Activated T-helper 17 cell treated with anti-CD3 and anti-CD28 coated beads, Interleukin-2, amount 50 U/mL, for 72 hours (primary cell): ENCODE measurements around the gene PICALM. TPM values are rescaled to one million over a fixed set of nuclear protein-coding genes. Genes with fewer than 3 reads are reported as not detected.

Experiments
- ATAC-seq: fragments of 150-1000 bp; cut with Tn5 transposase; replicated peaks from 2 replicates; pipeline ENCODE4 v1.10.0; 2021; ENCODE audit warnings: mild to moderate bottlenecking, moderate library complexity
- H3K27ac Mint-ChIP-seq: one replicate; pipeline ENCODE4 v1.8.0; 2022; ENCODE audit warnings: mixed read lengths
- H3K27me3 Mint-ChIP-seq: one replicate; pipeline ENCODE4 v1.8.0; 2022; ENCODE audit warnings: mixed read lengths
- H3K36me3 Mint-ChIP-seq: one replicate; pipeline ENCODE4 v1.8.0; 2022; ENCODE audit warnings: low read depth, mild to moderate bottlenecking, mixed read lengths
- H3K4me1 Mint-ChIP-seq: one replicate; pipeline ENCODE4 v1.8.0; 2022; ENCODE audit warnings: mixed read lengths
- H3K4me3 Mint-ChIP-seq: one replicate; pipeline ENCODE4 v1.8.0; 2022; ENCODE audit warnings: mild to moderate bottlenecking, mixed read lengths
- H3K9me3 Mint-ChIP-seq: one replicate; pipeline ENCODE4 v1.8.0; 2022; ENCODE audit warnings: mixed read lengths
- total RNA-seq, 2 donors: library from RNA; stranded (reverse); gene quantifications; one replicate each; pipeline ENCODE4 v1.2.3, GENCODE V29; 2022

Gene PICALM
- total RNA-seq, 2 donors from 2014 or later, result 87.9 to 134 TPM

GRCh38 chr11:86011175-86011574 is 57.7 kb downstream of the PICALM start:
- peaks cover 5% of the 10 kb centered on the region for H3K4me1 Mint-ChIP-seq
- no peak overlapping the region for H3K27ac Mint-ChIP-seq
- H3K27me3 Mint-ChIP-seq, result no peaks in the 10 kb centered on the region
- no peak for ATAC-seq
- peaks cover 100% of the 10 kb centered on the region for H3K36me3 Mint-ChIP-seq
- H3K9me3 Mint-ChIP-seq, result no peaks in the 10 kb centered on the region
- H3K4me3 Mint-ChIP-seq, result no peak overlapping the region

- ATAC-seq, result no peak
- Mint-ChIP-seq H3K9me3 (no peaks in the 10 kb centered on the region), H3K4me1 (no peaks in the 10 kb centered on the region), H3K27ac (peak overlapping the region; percentile 44), H3K27me3 (no peaks in the 10 kb centered on the region), H3K4me3 (no peak overlapping the region), H3K36me3 (peaks cover 94% of the 10 kb centered on the region)
Measured at GRCh38 chr11:86003654-86004053, 65.2 kb downstream of the PICALM start.

DNA sequence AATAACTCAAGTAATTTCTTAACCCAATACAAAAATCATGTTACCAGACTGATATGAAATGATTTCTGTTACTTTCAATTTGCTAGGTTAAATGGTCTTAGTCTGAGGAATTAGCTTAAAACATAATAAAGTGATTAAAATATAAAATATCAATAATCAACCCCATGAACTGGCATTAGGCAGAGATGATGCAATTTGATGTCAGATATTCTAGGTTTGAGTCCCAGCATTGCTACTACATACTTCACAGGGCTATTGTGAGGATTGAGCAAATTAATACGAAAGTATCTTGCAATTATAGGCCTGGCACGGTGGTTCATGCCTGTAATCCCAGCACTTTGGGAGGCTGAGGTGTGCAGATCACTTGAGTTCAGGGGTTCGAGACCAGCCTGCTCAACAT is 66.5 kb downstream of the PICALM start:
- Mint-ChIP-seq H3K27me3 (no peaks in the 10 kb centered on the region), H3K27ac (no peak overlapping the region), H3K4me3 (no peak overlapping the region), H3K4me1 (no peaks in the 10 kb centered on the region), H3K9me3 (no peaks in the 10 kb centered on the region), H3K36me3 (peaks cover 94% of the 10 kb centered on the region)
- no peak for ATAC-seq

- peaks cover 98% of the 10 kb centered on the region for H3K36me3 Mint-ChIP-seq
Measured at GRCh38 chr11:85991508-85991907, 77.4 kb downstream of the PICALM start.

GRCh38 chr11:85989746-85990145 is 79.1 kb downstream of the PICALM start:
- no peak overlapping the region for H3K4me3 Mint-ChIP-seq
- no peak for ATAC-seq
- peaks cover 15% of the 10 kb centered on the region for H3K4me1 Mint-ChIP-seq
- no peaks in the 10 kb centered on the region for H3K9me3 Mint-ChIP-seq
- peak overlapping the region; percentile 71 for H3K27ac Mint-ChIP-seq
- no peaks in the 10 kb centered on the region for H3K27me3 Mint-ChIP-seq
- H3K36me3 Mint-ChIP-seq, result peaks cover 93% of the 10 kb centered on the region

More at GRCh38 chr11:85991508-85991907, 77.4 kb downstream of the PICALM start:
- H3K9me3 Mint-ChIP-seq, result no peaks in the 10 kb centered on the region
- no peak overlapping the region for H3K4me3 Mint-ChIP-seq
- H3K4me1 Mint-ChIP-seq, result peaks cover 15% of the 10 kb centered on the region
- no peak overlapping the region for H3K27ac Mint-ChIP-seq
- H3K27me3 Mint-ChIP-seq, result no peaks in the 10 kb centered on the region
- ATAC-seq, result no peak

DNA sequence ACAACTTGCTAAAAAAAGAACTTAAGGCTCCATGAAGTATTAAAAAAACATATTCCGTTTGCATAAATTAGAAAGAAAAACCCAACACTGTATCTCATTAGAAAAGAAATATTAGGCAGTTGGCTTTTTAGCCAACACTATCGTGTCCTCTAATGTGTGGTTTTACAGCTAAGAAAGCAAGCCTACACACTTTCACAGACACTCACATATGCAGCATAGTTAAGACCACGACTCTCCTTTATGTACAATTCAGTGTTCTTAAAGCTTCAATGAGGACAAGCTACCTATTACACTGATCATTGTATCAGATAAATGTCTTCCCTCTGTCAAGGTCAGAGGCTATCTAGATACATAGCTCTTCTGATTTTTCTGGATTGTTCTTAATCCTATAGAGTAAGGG is 80.1 kb downstream of the PICALM start:
- peak; percentile 28 for ATAC-seq
- peak overlapping the region; percentile 71 for H3K27ac Mint-ChIP-seq
- peaks cover 93% of the 10 kb centered on the region for H3K36me3 Mint-ChIP-seq
- no peak overlapping the region for H3K4me3 Mint-ChIP-seq
- H3K27me3 Mint-ChIP-seq, result no peaks in the 10 kb centered on the region
- H3K4me1 Mint-ChIP-seq, result peaks cover 19% of the 10 kb centered on the region
- no peaks in the 10 kb centered on the region for H3K9me3 Mint-ChIP-seq

DNA sequence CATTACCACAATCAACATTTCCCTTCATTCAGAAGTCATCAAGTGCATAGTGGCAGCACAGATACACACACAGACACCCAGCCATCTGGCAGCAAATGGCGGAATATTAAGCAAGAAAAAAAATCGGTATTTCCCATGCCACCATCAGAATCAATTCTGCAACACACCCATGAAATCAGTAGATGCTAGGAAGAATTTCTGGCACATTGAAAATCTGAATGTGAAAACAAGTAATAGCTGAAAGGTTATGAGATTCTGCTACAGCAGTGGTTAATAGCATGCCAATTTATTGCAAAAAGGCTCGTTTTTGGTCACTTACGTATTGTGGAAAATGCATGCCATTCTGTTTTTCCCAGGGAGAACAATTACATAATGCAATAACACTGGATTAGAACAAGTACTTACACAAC is 91.1 kb downstream of the PICALM start:
- no peak overlapping the region for H3K4me3 Mint-ChIP-seq
- H3K27ac Mint-ChIP-seq, result peak overlapping the region; percentile 46
- ATAC-seq, result no peak
- H3K27me3 Mint-ChIP-seq, result no peaks in the 10 kb centered on the region
- no peaks in the 10 kb centered on the region for H3K9me3 Mint-ChIP-seq
- peaks cover 97% of the 10 kb centered on the region for H3K36me3 Mint-ChIP-seq
- H3K4me1 Mint-ChIP-seq, result peaks cover 17% of the 10 kb centered on the region

- Mint-ChIP-seq H3K4me3 (no peak overlapping the region), H3K9me3 (no peaks in the 10 kb centered on the region), H3K27me3 (no peaks in the 10 kb centered on the region), H3K36me3 (peaks cover 97% of the 10 kb centered on the region), H3K27ac (no peak overlapping the region), H3K4me1 (peaks cover 17% of the 10 kb centered on the region)
- no peak for ATAC-seq
Measured at GRCh38 chr11:85976525-85976924, 92.4 kb downstream of the PICALM start.

- Mint-ChIP-seq H3K36me3 (peaks cover 100% of the 10 kb centered on the region), H3K4me3 (no peak overlapping the region), H3K27me3 (no peaks in the 10 kb centered on the region), H3K27ac (no peak overlapping the region), H3K4me1 (peaks cover 18% of the 10 kb centered on the region), H3K9me3 (no peaks in the 10 kb centered on the region)
- ATAC-seq, result no peak
Measured at GRCh38 chr11:85974122-85974521, 94.8 kb downstream of the PICALM start.

- H3K36me3 Mint-ChIP-seq, result peaks cover 100% of the 10 kb centered on the region
- ATAC-seq, result no peak
Measured at GRCh38 chr11:85970593-85970992, 98.3 kb downstream of the PICALM start.

DNA sequence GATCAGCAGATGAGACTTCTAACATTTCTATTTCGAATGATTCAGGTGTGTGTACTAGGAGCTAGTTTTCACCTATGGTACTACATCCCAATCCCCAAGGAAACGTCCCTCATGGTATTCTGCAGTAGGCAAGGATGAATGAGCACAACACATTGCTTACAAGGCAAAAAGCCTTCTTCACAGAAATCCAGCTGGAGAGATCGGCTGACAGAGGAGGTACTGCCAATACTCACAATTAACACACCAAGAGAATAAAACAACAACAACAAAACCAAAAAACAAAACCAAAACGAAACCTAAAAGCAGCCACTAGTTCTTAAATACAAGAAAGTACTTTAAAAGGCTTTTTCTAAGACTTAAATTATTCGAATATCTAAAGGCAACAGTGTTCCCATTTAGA is 101.4 kb downstream of the PICALM start:
- Mint-ChIP-seq H3K27me3 (no peaks in the 10 kb centered on the region), H3K4me1 (peaks cover 10% of the 10 kb centered on the region), H3K9me3 (no peaks in the 10 kb centered on the region), H3K4me3 (no peak overlapping the region), H3K27ac (peak overlapping the region; percentile 2), H3K36me3 (peaks cover 100% of the 10 kb centered on the region)
- ATAC-seq, result no peak

More at GRCh38 chr11:85970593-85970992, 98.3 kb downstream of the PICALM start:
- Mint-ChIP-seq H3K27me3 (no peaks in the 10 kb centered on the region), H3K9me3 (no peaks in the 10 kb centered on the region), H3K27ac (no peak overlapping the region), H3K4me3 (no peak overlapping the region), H3K4me1 (peaks cover 18% of the 10 kb centered on the region)

GRCh38 chr11:85965202-85965601 is 103.7 kb downstream of the PICALM start:
- no peak for ATAC-seq
- no peak overlapping the region for H3K27ac Mint-ChIP-seq
- H3K36me3 Mint-ChIP-seq, result peaks cover 100% of the 10 kb centered on the region
- H3K27me3 Mint-ChIP-seq, result no peaks in the 10 kb centered on the region
- H3K9me3 Mint-ChIP-seq, result no peaks in the 10 kb centered on the region
- H3K4me3 Mint-ChIP-seq, result no peak overlapping the region
- peaks cover 14% of the 10 kb centered on the region for H3K4me1 Mint-ChIP-seq

DNA sequence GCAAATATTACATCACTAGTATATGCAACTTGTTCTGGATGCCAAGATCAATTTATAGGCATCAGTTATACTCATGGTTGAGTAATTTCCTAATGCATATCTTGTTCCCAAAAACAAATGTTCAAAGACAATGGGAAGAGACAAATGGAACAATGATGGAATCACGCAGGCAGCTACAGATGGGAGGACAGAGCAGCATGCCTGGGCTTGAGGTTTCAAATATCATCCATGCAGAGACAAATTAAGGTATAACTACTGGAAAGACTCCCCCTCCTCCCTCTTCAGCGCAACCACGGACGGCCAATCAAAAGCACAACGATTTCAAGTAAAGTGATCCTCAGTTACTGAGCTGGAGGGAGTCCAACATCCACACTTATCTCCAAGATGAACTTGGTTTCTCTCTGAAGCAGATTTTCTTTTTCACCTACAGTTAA is 106.9 kb downstream of the PICALM start:
- Mint-ChIP-seq H3K27me3 (no peaks in the 10 kb centered on the region), H3K4me3 (no peak overlapping the region), H3K27ac (peak overlapping the region; percentile 35), H3K4me1 (peaks cover 5% of the 10 kb centered on the region), H3K9me3 (no peaks in the 10 kb centered on the region), H3K36me3 (peaks cover 100% of the 10 kb centered on the region)
- ATAC-seq, result no peak

DNA sequence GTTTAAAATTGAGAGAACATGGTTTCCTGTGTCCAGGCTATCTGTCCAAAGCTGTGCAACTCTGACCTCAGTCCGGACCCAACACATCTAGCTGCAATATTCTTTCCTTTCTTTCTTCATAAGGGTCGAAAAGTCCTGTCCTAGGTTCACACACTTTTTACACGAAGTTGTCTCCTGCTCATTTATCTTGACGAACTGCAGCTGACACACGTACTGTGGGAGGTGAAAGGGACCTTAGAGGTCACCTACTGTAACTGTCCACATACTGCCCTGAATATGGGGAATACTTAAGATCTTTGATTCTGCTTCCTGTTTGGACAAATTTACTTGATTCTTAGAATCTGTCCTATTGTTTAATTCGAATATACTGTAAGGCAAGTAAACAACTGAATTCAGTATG is 107.8 kb downstream of the PICALM start:
- ATAC-seq, result no peak
- Mint-ChIP-seq H3K36me3 (peaks cover 100% of the 10 kb centered on the region), H3K27me3 (no peaks in the 10 kb centered on the region), H3K4me1 (peaks cover 5% of the 10 kb centered on the region), H3K4me3 (no peak overlapping the region), H3K9me3 (no peaks in the 10 kb centered on the region), H3K27ac (peak overlapping the region; percentile 23)

GRCh38 chr11:85960678-85961077 is 108.2 kb downstream of the PICALM start:
- Mint-ChIP-seq H3K9me3 (no peaks in the 10 kb centered on the region), H3K27ac (peak overlapping the region; percentile 23), H3K27me3 (no peaks in the 10 kb centered on the region), H3K36me3 (peaks cover 100% of the 10 kb centered on the region), H3K4me3 (no peak overlapping the region), H3K4me1 (peaks cover 5% of the 10 kb centered on the region)
- ATAC-seq, result no peak

GRCh38 chr11:85955531-85955930 is 113.4 kb downstream of the PICALM start:
- no peak overlapping the region for H3K27ac Mint-ChIP-seq
- no peaks in the 10 kb centered on the region for H3K4me1 Mint-ChIP-seq
- H3K27me3 Mint-ChIP-seq, result no peaks in the 10 kb centered on the region

More at GRCh38 chr11:85955531-85955930, 113.4 kb downstream of the PICALM start:
- ATAC-seq, result no peak
- Mint-ChIP-seq H3K4me3 (no peak overlapping the region), H3K9me3 (peaks cover 4% of the 10 kb centered on the region), H3K36me3 (peaks cover 70% of the 10 kb centered on the region)
